ENCODE data around the gene ST7. TPM values are rescaled to one million over a fixed set of nuclear protein-coding genes. Genes with fewer than 3 reads are reported as not detected.

The ST7 gene
- total RNA-seq, 1 donor: 31.5 TPM

- H3K4me3 ChIP-seq (ENCODE audit: low read depth, low read length): no peak overlapping the region
- no peak for TF ChIP-seq CTCF (IDR thresholded peaks at IDR 0.05; ENCODE audit: insufficient read depth, low read depth, low read length)
- DNase-seq (ENCODE audit: low read depth): peak; percentile 79
Observed at GRCh38 chr7:117158941-117159697, 205.8 kb downstream of the ST7 start.

- no peak for DNase-seq (ENCODE audit: low read depth)
- H3K4me3 ChIP-seq (ENCODE audit: low read depth, low read length): no peak overlapping the region
- TF ChIP-seq CTCF (IDR thresholded peaks at IDR 0.05; ENCODE audit: insufficient read depth, low read depth, low read length): no peak
Observed at GRCh38 chr7:117163101-117163500, 209.8 kb downstream of the ST7 start.

GRCh38 chr7:117164620-117165019 is 211.3 kb downstream of the ST7 start:
- DNase-seq (ENCODE audit: low read depth): no peak
- no peak overlapping the region for H3K4me3 ChIP-seq (ENCODE audit: low read depth, low read length)
- no peak for TF ChIP-seq CTCF (IDR thresholded peaks at IDR 0.05; ENCODE audit: insufficient read depth, low read depth, low read length)

GRCh38 chr7:117165656-117166055 is 212.4 kb downstream of the ST7 start:
- TF ChIP-seq CTCF (IDR thresholded peaks at IDR 0.05; ENCODE audit: insufficient read depth, low read depth, low read length): no peak
- H3K4me3 ChIP-seq (ENCODE audit: low read depth, low read length): no peak overlapping the region
- DNase-seq (ENCODE audit: low read depth): no peak

- no peak overlapping the region for H3K4me3 ChIP-seq (ENCODE audit: low read depth, low read length)
- DNase-seq (ENCODE audit: low read depth): no peak
- no peak for TF ChIP-seq CTCF (IDR thresholded peaks at IDR 0.05; ENCODE audit: insufficient read depth, low read depth, low read length)
Observed at GRCh38 chr7:117169907-117170306, 216.6 kb downstream of the ST7 start.

- TF ChIP-seq CTCF (IDR thresholded peaks at IDR 0.05; ENCODE audit: insufficient read depth, low read depth, low read length): no peak
- no peak for DNase-seq (ENCODE audit: low read depth)
- no peak overlapping the region for H3K4me3 ChIP-seq (ENCODE audit: low read depth, low read length)
Observed at GRCh38 chr7:117171106-117171505, 217.8 kb downstream of the ST7 start.

GRCh38 chr7:117172283-117172682 is 219.0 kb downstream of the ST7 start:
- TF ChIP-seq CTCF (IDR thresholded peaks at IDR 0.05; ENCODE audit: insufficient read depth, low read depth, low read length): no peak
- DNase-seq (ENCODE audit: low read depth): no peak
- H3K4me3 ChIP-seq (ENCODE audit: low read depth, low read length): no peak overlapping the region
